Measurements from ENCODE around the gene OR6S1.
"Not testable (repeated sequence)": the region's sequence is repeated elsewhere in the genome, so short reads cannot be mapped to it uniquely, and the experiment has no call there.

Gene OR6S1

DNA sequence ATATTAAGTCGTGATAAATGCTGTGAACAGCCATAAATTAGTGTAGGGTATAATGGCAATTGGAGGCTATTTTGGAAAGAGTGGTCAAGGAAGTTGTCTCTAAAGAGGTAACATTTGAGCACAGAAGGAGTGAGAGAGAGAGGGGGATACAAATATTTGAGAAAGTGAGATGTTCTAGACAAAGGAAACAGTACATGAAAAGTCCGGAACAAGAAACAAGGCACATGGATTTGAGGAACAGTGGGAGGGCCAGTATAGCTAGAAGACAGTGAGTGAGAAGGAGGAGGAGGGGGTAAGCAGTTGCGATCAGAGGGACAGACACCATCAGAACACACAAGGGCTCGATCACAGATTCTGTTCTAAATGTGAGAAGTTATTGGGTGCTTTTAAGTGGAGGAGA lies 30.2 kb downstream of the OR6S1 start:
- no peak for DNase-seq (ENCODE audit: low read depth in 2 of 2)

DNA sequence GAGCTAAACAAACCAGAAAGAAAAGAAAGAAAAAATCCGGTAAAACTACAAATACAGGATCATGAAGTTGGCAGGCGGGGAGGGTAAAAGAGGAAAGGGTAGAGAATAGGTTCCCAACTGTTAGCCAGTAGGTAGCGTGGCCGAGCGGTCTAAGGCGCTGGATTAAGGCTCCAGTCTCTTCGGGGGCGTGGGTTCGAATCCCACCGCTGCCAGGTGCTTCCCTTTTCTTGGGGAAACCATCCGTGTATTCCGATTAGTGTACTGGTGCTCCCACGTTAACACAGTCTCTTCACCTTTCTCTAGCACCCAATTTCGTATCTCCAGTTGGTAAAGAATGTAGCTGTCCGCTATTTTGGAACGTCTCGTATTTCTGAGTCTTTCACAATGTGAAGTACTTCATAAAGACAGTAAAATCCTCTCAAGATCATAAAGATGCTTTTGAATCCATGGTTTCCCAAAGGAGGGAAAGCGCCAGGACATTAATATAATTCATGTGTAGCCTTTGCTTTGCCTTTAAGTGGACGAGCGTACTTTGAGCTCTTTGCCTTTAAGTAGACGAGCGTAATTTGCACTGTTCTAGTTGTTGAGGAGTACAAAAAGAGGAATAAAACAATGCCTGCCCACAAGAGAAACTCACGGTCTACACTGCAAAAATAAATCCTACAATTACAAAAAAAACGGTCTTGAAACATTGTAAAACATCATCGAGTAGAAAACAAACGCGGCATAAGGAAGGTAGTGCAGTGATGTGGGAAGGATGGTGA lies 31.3 kb downstream of the OR6S1 start:
- peak; percentile 44 to 51 for DNase-seq (ENCODE audit: low read depth in 2 of 2)

DNA sequence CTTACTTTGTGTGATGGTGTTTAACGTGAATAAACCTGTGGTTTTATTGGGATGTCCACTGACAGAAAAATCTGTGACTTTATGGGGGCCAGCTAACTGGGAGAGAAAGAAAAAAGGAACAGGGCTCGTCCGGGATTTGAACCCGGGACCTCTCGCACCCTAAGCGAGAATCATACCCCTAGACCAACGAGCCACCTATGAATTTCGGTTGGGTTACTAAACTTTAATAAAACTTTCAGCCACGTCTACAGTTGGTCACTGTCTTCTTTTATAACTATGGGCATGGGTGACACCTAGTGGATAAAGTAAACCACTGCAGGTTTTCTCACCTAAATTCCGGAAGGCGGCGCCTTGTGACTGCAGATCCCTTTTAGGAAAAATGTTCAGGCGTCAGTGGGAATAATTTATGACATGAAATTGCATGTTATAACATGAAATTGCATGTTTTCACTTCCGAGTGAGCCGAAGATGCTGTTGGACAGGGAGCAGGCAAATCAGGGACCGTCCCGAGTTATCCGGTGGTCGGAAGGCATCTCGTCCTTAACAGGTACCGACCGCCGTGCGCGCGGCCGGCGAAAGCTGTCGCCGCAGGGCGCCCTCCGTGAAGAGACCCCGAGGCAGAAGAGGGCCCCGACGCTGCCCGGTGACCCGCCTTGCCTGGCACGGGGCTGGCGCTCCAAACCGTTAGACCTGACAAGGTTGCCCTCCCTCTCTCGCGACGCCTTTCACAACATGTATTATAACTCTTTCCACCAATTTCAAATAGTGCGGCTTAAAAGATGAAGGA lies 32.1 kb downstream of the OR6S1 start:
- no peak for DNase-seq (ENCODE audit: low read depth in 2 of 2)

DNA sequence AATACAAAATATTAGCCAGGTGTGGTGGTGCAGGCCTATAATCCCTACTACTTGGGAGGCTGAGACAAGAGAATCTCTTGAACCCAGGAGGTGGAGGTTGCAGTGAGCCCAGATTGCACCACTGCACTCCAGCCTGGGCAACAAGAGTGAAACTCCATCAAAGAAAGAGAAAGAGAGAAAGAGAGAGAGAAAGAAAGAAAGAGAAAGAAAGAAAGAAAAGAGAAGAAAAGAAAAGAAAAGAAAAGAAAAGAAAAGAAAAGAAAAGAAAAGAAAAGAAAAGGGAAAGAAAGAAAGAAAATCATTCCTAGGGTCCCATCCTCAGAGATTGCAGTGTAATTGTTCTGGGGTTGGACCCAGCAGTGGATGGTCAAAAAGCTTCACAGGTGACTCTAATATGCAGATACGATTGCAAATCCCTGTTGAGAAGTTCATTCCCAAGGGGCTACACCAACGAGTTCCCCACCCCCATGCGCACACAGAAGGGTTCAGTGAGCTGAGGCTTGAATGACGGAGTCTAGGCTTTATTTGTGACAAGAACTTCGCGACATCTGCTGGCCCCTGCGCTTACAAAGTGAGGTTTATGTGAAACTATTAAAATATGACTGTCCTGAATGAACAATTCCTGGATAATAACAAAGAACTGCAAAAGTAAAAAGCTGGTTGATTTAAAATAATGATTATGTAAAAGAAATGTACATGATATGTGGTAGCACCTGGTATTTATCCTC lies 32.9 kb downstream of the OR6S1 start:
- DNase-seq (ENCODE audit: low read depth in 2 of 2): no peak

DNA sequence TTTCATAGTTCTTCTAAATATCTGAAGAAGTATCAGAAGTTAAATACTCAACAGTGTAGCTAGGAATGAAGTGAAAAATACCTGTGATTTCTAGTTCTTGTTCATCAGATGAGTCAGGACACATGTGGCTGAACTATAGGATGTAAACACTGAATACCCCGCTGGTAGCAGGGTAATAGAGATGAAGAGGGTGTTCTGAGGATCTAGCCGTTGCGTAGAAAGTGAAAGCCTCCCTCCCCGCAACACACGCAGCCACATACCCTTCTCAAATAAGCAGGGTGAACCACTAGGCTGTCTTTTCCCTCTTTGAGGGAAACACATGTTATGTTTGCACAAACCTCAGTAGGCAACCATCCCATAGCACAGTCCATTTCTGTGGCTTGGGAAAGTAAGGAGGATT lies 33.9 kb downstream of the OR6S1 start:
- no peak for DNase-seq (ENCODE audit: low read depth in 2 of 2)

DNA sequence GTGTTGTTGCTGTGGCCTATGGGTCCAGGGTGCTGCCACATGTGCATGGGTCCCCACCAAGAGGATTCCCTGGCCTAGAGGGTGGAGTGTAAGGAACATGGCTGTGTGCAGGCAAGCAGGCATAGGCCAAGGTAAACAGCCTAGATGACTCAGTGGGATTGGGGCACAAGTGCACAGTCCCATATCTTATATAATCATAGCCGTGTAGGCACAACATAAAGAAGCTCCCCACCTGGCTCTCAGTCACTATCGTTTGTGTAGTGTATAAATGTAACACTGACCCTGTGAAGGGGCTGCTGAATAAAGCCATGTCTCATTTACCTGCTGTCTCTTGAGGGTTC lies 34.6 kb downstream of the OR6S1 start:
- DNase-seq (ENCODE audit: low read depth in 2 of 2): no peak

DNA sequence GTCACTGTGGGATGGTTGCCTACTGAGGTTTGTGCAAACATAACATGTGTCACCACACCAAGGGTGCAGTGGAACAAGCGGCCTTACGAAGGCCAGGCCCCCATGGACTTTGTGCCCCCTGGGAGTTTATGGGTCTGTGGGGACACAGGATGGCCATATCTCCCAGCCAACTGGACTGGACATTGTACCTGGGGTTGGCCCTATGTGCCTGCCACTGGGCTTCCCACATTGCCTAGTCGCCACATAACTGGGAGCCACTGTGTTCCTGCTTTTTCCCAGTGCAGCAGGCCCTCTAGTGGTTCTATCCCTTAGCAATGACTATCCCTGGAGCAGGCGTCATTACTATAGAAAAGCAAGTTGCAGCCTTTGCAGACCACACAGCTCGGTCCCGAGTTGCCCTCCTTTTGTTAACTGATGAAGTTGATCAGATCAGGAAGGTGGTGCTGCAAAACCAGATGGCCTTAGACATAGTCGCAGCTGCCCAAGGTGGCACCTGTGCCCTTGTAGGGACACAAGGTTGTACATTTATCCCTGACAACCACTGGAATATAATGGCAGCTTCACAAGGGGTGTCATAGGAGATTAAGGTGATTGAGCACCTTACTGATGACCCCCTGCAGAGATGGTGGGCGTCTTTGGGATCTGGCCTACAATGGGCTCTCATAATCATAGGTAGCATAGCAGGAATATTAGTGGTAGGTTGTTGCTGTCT lies 35.1 kb downstream of the OR6S1 start:
- DNase-seq (ENCODE audit: low read depth in 2 of 2): no peak

DNA sequence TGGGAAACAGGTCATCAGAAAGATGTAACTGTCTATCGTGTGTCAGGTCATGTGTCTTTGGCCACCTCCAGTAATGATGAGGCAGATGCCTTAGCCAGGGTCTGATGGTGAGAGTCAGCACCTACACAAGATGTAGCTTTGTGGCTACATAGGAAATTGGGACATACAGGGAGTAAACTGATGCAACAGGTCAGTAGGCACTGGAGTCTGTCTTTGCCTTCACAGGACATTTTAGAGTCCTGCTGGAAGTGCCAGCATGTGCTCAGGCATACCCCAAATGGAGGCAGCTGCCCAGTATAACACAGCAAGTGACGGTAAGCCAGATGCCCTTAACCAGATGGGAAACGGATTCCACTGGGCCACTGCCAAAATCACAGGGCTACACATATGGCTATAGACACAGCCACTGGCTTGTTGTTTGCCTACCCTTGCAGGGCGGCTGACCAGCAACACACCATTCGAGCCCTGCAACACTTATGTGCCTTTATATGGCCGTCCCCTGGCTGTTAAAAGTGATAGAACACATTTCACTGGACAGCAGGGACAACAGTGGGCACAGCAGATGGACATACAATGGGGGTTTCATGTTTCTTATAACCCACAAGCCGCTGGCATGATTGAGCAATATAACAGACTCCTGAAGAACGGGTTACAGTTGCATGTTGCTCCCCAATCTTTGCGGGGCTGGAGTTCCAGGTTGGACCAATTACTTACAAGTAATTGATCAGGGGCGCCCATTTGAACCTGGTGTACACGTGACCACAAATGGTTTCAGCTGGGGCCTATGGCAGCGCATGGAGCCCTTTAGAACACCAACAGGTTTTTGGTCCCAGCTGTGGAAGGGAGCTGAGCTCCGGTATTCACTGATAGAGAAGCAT lies 37.4 kb downstream of the OR6S1 start:
- no peak for DNase-seq (ENCODE audit: low read depth in 2 of 2)

DNA sequence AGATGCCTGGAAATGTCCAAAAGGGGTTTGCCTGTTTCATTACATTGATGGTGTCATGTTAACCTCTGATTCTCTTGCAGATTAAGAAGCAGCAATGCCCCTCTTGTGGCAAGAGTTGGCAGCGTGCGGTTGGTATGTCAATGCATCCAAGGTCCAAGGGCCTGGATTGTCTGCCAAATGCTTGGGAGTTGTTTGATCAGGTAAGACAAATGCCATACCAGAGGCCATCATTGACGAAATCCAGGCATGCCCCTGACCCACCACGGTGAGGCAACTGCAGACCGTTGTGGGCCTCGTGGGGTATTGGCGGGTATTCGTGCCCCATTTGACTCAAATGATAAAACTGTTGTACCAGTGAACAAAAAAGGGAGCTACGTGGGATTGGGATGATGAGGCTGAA lies 38.9 kb downstream of the OR6S1 start:
- no peak for DNase-seq (ENCODE audit: low read depth in 2 of 2)

DNA sequence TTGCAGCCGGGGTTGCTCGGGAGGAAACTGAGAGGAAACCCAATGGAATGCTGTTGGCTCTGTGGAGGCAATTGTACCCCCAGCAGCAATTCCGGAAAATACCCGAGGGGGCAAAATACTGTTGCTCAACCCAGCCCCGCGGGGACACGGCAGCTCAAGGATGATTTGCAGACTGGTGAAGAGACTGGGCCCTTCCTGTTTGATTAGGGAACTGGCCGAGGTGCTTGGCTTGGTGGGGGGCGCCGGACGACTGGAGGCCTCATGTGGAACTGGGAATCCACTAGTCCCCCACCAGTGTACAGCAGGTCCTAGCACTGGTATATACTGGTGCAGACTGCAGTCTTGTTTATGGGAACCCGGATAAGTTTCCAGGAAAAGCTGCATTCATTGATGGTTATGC lies 40.0 kb downstream of the OR6S1 start:
- DNase-seq (ENCODE audit: low read depth in 2 of 2): no peak

DNA sequence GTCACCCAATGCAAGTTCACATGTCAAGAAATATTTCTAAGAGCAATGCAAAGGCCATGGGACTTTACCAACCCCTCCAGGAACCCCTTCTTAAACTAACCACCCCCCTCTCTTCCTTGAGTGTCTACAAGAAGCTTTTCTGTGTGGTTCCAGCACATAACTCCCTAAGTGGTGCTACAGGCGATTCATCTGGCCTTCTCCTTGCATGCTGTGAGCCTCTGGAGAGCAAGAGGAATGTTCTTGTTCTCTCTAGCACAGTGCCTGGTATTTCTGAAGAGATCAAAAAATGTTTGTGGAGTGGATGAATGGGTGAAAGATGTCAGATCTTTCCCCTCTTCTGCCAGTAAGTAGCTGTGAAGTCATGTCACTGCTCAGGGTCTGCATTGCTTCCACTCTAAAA lies 44.4 kb downstream of the OR6S1 start:
- DNase-seq (ENCODE audit: low read depth in 2 of 2): no peak

DNA sequence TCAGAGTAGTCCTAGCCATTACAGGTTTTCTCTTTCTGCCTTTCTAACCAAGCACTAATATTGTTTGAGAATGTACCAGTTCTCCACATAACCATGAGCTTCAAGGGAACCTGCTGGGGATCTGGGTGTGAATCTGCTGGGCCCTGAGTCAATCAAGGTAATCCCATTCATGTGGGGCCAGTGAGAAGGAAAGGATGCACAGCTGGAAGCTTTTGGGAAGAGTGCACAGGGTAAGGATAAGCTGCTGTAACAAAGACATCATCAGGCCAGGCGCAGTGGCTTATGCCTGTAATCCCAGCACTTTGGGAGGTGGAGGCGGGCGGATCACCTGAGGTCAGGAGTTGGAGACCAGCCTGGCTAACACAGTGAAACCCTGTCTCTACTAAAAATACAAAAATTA lies 45.8 kb downstream of the OR6S1 start:
- not testable (repeated sequence) for DNase-seq (ENCODE audit: low read depth in 2 of 2)

DNA sequence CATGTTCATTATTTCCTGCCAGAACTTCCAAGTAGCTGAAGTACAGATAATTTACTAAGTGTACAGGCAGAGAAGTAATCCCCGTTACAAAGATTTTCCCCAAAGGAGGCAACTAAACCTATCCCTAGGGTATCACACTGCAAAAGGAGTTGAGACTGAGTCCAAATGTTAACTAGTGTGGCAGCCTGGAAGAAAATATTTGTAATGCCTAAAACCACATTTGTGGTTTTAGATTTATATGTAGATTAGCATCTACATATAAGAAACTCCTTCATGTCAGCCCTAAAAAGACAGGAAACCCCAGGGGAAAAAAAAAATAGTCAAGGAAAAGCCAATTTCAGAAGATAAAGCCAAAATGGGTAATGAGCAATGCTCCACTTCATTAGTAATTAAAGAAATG lies 48.9 kb downstream of the OR6S1 start:
- no peak for DNase-seq (ENCODE audit: low read depth in 2 of 2)

DNA sequence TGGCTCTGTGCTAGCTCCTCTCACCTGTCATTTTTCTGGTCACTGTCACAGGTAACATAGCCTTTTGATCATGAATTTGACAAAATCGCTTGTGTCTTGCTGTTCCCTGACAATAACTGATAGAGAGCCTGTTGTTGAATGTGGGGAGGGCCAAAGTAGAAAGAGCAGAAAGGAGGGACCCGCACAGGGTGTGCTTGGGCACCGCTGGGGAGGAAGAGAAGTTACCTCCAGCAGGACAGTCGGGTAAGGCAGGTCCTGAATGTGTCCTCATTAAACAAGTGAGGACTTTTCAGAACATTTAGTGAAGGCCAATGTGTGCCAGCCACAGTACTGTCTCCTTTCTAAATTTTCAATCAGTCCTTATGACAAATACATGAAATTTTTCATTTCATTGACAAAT lies 50.3 kb downstream of the OR6S1 start, which contains the start of gene RNASE12:
TSS of gene RNASE12 (minus strand) at position 142 of the 400 bp plus-strand sequence. CDS start 653 bp downstream, outside the sequence.
- no peak for DNase-seq (ENCODE audit: low read depth in 2 of 2)

Measured in stimulated activated CD4-positive, alpha-beta T cell treated with anti-CD3 and anti-CD28 coated beads, Interleukin-1b, Interleukin-23, amount 100 ng/mL, for 1 hour (primary cell).